Cerebellar nuclear complex (tissue), 1 donor: ENCODE results near the gene LDHAL6B.

Experiments
- DNase-seq, 2 experiments: peaks; one replicate each; lab custom pipeline; 2025; lab: John Stamatoyannopoulos, UW

The LDHAL6B gene

DNA sequence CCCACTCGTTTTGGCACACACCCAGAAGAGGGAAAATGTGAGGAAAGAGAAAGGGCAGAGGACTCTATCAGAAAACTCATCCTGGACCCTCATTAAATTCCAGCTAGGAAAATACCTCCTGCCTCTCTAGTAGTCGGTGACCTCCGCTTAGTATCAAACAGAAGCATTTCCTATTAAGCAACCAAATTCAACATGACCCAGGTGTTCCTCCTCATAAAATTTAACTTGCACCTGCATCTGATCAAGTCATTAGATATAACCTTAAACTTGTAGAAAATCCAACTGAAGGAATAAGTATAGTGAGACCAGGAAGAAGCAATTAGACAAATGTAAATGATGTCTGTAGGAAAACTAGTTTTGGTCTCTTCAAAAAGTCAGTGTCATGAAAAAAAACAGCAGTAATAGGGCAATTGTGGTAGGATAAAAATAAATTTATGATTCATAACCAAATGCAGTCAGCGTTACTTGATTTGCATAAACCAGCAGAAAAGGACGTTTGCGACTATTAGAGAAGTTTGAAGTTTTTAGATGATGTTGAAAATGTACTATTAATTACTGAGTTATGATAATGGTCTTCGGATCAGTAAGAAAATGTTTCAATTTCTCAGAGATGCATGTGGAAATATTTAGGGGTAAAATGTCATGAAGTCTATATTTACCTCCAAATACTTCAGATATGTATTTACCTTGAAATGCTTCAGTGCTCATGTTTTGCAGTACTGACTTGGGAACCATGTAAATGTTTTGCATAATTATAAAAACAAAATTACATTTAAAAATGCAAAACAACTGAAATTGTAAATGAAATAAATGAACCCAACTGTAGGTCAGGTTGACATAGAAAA, 44.6 kb downstream of the LDHAL6B start:
- DNase-seq = no peak

DNA sequence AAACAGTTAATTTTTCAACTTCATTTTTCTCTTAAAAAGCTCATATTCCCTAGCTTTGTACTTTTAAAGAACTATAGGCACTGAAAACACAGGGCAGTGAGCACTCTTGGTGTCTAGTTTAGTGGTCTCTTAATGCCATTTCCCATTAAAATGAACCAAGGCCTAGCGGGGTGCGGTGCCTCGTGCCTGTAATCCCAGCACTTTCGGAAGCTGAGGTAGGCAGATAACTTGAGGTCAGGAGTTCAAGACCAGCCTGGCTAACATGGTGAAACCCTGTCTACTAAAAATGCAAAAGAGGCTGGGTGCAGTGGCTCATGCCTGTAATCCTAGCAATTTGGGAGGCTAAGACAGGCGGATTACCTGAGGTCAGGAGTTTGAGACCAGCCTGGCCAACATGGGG, 45.5 kb downstream of the LDHAL6B start:
- DNase-seq = no peak

DNA sequence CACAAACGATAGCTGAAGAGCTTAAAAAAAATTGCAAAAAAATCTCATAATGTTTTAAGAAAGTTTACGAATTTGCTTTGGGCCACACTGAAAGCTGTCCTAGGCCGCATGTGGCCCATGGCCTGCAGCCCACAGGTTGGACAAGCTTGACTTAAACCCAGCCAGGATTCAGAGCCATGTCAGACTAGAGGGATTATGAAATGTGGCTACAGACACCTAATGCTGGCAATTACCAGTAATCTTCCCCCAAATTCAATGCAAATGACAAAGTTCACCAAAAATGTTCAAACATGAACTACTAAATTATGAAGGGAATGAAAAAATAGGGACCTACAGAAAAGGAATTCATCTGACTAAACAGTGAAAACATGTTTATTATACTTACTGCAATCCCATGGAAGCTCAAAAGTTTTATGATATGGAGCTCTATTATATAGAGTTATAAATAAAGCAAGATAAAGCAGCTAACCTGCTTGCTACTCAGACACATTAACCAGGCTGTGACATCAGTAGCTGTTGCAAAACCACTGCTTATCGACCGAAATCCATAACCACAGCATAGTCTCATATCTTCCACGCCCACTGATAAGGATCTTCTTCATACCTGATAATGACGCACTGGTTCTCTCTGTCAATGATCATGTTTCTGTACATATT, 49.2 kb downstream of the LDHAL6B start:
- no peak for DNase-seq

DNA sequence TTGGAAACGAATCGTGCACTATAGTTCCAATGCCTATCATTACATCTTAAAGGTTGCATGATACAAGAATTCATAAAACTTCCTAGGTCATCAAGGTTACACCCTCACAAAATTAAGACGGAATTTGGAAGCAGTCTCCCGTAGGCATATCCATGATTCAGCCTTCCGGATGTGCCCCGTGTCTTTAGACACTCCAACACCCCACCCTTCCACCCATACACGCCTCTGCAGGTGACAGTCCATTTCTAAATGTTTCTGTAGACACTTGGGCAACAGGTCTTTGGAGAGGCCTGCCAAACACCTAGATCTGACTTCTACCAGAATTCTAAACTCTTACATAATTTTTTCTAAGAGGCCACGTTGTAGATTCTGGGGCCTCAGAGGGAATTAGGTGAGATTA, 49.8 kb downstream of the LDHAL6B start:
- DNase-seq = no peak

DNA sequence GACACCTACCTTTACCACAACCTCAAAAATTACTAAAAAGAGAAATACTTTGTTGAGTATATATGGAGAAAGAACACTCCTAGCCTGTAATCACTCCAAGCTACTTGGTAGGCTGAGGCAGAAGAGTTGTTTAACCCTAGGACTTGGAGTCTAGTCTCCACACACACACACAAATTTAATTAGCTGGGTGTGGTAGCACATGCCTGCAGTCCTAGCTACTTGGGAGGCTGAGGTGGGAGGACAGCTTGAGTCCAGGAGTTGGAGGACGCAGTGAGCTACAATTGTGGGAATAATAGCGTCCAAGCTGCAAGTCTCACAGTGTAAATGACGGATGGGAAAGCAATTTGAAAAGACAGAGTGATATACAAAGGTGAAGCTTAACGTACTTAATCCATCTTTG, 50.5 kb downstream of the LDHAL6B start:
- no peak for DNase-seq
